HG03064 (cell line): ENCODE results near the gene USP54.

ENCODE experiments used
- ATAC-seq: cut with Tn5 transposase; IDR thresholded peaks from one replicate; pipeline ENCODE4 v1.9.1; 2021; ENCODE audit warnings: low read depth; ENCODE audit not compliant: unreplicated experiment

USP54 gene

GRCh38 chr10:73480158-73480557, 111.0 kb downstream of the USP54 start:
- ATAC-seq: no peak

GRCh38 chr10:73478636-73479035, 112.5 kb downstream of the USP54 start:
- ATAC-seq: no peak

GRCh38 chr10:73471226-73471625, 119.9 kb downstream of the USP54 start:
- ATAC-seq: no peak

- no peak for ATAC-seq
Observed at GRCh38 chr10:73469579-73469978, 121.6 kb downstream of the USP54 start.

GRCh38 chr10:73467206-73467605, 123.9 kb downstream of the USP54 start:
- ATAC-seq: no peak

- ATAC-seq: no peak
Observed at GRCh38 chr10:73465978-73466726, 125.0 kb downstream of the USP54 start.

- ATAC-seq: no peak
Observed at GRCh38 chr10:73460897-73461296, 130.2 kb downstream of the USP54 start.

- no peak for ATAC-seq
Observed at GRCh38 chr10:73459683-73460314, 131.3 kb downstream of the USP54 start.

GRCh38 chr10:73456187-73456890, 134.8 kb downstream of the USP54 start:
- no peak for ATAC-seq

- ATAC-seq: no peak
Observed at GRCh38 chr10:73449113-73449512, 142.0 kb downstream of the USP54 start.

GRCh38 chr10:73448384-73448783, 142.8 kb downstream of the USP54 start:
- no peak for ATAC-seq
